Measurements from ENCODE around the gene UNC13C. TPM values are rescaled to one million over a fixed set of nuclear protein-coding genes. Genes with fewer than 3 reads are reported as not detected.

UNC13C gene
- polyA plus RNA-seq, 3 donors = 8.3 to 10.1 (median 8.4) TPM

GRCh38 chr15:54462511-54462913 lies 484.3 kb downstream of the UNC13C start:
- DNase-seq = no peak

GRCh38 chr15:54481819-54482218 lies 503.6 kb downstream of the UNC13C start:
- DNase-seq = no peak

DNA sequence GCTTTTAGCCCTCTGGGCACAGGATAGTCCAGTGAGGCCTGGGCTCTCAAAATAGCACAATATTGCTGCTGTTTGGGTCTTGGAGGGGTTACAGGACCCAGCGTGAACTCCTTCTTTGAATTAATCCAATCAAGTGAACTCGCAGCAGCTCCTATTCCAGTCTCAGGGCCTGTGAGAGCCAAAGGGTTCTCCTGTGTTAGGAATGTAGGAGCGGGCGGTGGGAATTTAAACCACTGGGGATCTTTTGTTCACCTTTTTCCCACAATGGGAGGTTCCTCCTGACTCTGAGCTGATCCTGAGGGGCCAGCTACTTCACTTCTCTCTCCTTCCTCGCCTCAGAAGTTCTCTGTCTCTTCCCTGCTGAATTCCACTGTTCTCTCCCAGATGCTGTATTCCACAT lies 504.0 kb downstream of the UNC13C start:
- no peak for DNase-seq

DNA sequence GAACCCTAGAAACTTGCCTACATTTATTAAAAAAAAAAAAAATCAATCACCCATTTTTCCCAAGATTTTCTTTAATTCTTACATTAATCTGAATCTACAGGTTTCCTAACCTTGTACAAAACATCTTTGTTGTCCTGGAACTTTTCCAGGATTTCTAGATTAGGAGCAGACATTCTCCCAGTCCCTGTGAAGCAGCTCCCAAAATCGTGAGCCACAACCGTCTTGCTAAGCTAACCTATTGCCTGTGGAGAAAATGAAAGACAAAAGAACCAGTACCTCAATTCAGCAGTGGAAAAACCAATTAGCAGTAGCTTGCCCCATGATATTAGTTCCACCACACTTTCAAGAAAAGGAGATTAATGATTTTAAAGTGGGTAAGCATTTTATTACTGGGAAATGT lies 522.1 kb downstream of the UNC13C start:
- no peak for DNase-seq

GRCh38 chr15:54502416-54503075 lies 524.3 kb downstream of the UNC13C start:
- DNase-seq = no peak

DNA sequence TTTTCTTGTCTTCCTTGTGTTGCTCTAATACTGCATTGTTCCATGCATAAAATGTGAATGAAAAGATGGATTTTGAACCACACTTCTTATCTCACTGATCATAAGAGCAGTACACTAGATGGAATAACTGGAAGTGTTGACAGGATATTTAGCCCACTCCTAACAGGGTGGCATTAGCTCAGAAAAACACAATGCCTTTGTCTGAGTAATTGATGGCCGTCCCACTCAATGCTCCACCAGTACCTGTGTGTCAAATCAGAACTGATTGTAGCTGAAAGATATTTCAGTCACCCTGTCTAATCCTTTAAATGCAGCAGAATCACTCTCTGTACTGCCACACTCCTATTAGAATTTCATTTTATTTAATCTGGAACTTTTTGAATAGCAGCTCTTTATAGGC lies 526.5 kb downstream of the UNC13C start:
- DNase-seq = no peak

- no peak for DNase-seq
Observed at GRCh38 chr15:54506977-54507524, 528.8 kb downstream of the UNC13C start.

- no peak for DNase-seq
Observed at GRCh38 chr15:54514601-54515000, 536.4 kb downstream of the UNC13C start.

DNA sequence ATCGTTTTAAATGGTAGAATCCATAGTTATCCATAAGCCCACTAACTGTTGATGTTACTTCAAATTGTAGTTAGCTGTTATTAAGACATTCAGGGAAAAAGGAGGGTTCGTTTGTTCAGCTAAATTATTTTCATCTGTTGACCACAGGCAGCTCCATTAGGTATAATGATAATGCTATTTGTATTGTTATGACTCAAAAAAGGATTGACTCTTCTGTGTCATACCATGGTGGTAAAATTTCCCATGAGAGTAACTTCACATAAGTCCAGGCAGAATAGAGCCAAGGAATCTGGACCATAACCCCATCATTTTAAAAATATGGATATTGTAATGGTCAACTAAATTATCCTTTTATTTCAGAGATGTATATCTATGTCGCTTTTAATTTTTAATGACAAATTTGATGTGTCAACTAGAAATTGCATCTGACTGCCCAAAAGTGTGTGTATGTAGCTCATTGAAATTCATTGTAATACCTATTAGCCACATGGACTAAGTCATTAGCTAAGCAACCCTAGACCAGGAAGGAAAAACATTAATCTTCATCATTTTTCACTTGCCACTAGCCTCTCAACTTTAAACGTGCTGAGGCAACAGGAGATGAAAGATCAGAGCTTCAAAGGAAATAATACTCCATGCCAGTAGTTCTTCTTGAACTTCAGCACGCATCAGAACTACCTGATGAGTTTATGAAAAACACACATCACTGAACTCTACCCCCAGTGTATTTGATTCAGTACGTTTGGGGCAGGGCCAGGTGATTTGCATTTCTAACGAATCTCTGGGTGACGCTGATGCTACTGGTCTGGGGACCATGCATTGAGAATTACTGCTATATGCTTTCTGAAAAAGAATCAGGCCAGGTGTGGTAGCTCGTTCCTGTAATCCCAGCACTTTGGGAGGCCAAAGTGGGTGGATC lies 537.7 kb downstream of the UNC13C start:
- no peak for DNase-seq

DNA sequence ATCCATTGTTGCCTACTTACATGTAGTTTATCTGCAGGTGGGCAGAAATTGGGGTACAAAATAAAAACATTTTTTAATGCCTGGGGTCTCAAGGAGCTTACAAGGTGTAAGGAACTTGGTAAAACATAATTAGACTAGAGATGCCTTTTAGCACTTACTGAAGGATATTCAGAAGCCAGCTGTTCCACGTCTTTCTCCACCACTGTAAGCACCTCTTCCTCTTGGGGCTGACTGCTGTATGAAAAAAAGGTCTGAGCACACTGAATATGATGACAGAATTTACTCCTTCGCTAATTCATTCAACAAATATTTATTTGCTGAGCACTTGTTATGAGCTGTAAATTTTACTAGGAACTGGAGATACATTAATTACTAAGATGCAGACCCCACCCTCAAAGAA lies 539.1 kb downstream of the UNC13C start:
- no peak for DNase-seq

DNA sequence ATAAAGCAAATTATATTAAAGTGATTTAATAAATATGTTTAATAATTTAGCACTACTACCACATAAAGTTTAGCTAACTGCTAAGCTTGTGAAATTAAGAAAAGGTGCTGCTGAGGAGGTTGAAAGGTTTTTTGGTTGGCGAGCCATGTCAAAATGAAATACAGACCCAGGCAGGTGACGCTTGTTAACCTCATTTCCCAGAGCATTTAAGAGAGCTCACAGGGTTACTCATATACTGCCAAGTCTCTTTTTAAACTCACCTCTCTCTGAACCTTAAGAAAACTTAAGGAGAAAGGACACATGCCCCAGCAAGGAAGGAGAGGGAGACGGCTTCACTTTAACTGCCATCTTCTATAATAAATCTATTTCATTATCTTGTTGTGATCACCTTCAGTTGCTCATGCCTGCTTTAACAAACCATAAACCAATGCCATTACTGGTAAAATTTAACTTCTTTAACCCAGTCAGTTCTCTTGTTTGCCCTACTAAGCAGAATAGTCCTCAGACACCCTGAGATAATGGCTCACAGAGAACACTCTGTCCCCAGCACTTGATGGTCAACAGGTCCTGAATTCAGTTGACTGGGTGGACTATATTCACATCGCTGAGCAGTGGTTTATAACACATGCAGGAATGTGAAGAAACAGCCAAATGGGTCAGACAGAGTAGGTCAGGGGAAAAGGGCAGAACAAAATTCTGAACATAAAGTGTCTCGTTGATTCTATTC lies 540.1 kb downstream of the UNC13C start:
- no peak for DNase-seq

DNA sequence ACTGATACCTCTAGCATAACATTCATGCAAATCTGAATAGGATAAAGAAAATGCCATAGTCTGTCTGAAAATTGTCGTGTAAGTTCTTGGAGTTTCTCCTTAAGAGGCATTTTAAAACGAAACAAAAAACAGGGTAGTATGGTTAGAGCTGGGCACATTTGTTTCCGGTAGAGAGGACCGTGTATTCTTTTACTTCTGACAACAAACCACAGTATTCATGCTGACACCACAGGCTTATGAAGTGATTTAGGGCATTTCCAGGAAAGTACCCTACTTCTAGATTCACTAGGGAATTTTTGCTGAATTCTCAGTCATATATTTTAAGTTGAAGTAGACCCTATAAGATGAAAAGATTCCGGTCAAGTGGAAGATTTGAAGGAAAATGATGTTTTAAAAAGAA lies 541.3 kb downstream of the UNC13C start:
- DNase-seq = no peak

- no peak for DNase-seq
Observed at GRCh38 chr15:54520616-54521015, 542.4 kb downstream of the UNC13C start.

DNA sequence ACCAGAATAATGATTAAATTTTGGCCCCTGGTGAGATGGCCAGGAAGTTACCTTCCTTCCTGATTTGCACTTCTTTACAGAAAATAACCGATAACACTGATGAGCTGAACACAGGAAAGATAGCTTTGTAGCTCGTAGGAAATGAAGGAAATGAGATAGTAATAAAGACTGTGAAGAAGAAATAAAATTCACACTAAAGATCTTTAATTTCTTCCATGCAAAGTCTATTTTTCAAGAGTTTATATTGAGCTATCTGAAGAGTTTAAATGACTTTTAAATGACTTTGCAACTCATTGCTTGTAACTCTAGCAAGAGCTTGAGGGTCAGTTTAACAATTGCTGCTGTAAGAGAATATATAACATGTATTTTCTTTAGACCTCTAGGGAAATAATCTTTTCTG lies 543.0 kb downstream of the UNC13C start:
- DNase-seq = no peak

DNA sequence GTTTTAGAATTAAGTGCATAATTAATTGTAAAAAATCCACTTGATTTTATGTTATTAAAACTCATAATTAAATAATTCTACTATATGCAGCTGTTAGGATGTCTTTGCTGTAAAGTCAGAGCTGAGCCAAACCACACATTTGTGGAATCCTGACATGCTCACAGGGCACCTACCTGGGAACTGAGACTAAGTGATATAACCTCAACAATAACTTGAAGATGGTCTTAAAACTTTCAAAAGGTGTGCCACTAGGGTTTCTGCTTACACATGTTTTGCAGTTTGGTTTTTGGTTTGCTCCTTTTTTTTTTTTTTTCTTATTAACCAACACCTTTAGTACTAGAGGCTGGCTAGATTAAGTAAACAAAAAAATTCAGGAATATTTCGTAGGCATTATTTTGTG lies 549.8 kb downstream of the UNC13C start:
- DNase-seq = no peak

DNA sequence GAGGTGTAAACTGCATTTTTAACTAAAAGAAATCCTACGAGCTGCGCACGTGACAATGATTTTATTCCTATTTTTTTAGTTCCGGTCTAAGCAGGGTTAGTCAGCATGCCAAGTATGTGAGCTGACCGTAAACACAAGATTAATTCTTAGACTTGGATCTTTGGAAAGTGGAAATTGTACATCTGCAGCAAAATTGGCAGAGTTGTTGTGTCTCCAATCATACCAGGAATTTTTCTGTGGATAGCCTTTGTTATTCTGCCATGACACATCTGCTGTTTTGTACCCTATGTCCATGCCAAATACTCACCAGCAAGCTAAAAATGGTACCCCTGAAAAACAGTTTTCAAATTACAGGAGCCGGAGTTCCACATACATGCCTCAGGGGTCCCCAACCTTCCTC lies 562.5 kb downstream of the UNC13C start:
- no peak for DNase-seq

- no peak for DNase-seq
Observed at GRCh38 chr15:54547491-54547890, 569.2 kb downstream of the UNC13C start.

GRCh38 chr15:54550954-54551353 lies 572.7 kb downstream of the UNC13C start:
- DNase-seq = no peak

DNA sequence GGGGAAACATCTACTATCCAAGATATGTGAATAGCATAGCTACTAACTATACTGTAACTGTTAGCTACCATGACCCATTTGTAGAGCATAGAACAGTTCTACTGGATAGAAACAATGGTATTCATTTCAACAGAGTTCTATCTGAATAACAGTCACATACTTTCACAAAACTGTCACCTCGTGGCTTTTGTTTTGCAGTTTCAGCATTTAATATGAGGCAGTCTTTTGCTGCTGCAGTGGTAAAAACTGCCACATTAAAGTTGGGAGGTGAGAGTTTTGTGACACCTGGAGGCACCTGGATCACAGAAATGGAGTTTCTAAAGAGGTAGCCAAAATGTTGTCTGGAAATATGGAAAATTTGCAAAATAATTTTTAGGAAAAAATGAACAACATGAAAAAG lies 578.0 kb downstream of the UNC13C start:
- DNase-seq = no peak

DNA sequence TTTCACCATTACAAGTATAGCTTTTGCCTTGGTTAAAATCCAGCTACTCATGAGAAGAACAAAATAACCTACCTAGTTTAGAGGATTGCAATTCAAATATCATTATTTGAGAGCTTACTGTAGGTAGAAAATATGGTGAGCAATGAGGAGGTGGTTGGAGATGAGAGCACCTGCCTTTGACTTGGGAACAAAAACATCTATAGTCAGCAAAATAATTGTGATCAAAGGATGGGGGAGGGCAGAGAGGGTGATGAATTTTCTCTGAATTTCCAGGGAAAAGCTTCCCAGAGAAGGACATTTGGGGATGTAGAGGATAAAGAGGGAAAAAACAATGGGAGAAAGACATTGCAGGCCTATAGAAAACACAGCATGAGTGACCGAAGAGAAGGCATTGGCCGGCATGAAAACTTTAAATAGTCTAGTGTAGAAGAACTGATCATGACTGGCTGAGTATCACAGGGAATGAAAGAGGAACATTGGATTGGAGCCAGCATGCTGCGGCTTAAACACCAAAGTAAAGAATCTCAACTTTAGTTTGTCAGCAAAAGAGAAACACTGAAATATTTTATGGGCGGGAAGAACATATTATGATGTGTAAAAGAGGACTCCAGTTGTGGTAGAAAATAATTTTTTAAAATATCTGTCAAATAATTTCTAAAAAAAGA lies 581.3 kb downstream of the UNC13C start:
- DNase-seq = no peak

- DNase-seq = no peak
Observed at GRCh38 chr15:54560417-54560816, 582.2 kb downstream of the UNC13C start.

DNA sequence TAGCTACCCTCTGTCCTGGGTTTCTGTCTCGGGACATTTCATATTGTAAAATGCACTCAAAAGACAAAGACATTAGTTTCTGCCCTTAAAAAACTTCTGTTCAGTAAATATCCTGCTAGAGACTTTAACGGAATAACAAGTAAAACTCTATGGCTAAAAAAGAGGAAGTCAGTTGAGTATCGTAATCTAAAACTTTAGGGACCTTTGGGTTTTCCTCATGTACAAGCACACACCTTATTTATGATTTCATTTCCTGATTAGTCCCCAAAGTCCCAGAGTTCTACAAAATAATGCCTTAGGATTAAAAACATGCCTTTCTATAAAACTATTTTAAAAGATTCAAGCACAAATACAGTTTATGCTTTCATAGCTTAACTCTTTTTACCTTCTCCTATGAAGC lies 585.9 kb downstream of the UNC13C start:
- DNase-seq = no peak
